MV-4-11 (cell line): ENCODE data around the gene SVEP1.
"Not testable (repeated sequence)": the region's sequence is repeated elsewhere in the genome, so short reads cannot be mapped to it uniquely, and the experiment has no call there.

Source experiments
- DNase-seq: peaks from one replicate; lab custom pipeline; 2025; lab: John Stamatoyannopoulos, UW

Gene SVEP1

DNA sequence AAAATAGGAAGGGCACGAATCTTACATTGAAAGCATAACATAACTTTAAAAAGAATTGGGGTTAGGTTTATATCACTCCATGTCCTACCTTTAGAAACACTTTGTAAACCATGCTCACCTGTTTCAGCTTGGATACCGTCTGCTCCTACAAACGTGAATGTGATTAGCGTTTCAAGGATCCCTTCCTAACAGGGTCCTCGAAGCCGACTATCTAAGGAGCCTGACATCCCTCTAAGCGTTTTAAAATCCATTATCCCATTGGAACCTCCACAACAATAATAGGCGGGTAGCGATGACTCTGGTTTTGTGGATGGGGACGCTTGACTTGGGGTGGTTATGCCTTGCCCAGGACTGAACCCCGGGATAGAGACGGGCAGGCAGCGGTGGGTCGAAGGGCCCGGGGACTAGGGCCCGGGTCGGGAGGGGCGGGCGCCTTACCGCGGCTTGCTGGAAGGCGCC is 937 bp downstream of the SVEP1 start:
- DNase-seq = no peak

DNA sequence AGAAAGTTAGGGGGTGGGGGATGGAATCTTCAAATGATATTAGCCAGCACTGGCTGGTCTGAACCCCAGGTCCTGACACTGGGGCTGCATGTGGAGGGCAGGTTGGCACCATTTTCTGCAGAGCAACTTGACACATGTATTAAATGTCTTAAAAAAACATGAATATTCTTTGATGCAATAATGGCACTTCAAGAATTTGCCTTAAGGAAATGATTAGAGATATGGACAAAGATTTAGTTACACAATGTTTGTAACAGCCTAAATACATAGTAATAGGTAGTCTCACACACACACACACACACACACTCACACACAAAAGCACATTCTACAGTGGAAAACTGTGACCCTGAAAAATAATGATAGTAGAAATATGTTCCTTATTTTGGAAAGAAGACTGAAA is 3.6 kb downstream of the SVEP1 start:
- DNase-seq = no peak

DNA sequence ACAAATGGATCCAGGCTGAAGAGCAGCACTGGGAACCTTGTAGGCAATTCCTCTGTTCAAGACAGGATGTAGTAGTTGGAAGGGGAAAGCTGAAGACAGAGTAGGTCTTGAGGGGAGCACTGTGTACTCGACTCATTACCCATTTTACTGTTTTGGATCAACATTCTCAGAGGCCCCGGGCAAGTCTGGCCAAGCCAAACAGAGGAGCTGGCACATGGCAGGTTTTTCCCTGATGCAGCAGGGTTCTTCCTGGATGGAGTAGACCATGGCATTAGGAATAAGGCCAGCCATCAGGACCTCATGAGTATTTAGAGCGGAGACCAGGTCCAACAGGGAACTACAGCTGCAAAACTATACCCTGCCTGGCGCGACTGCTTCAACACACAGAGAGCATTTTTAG is 4.4 kb downstream of the SVEP1 start:
- DNase-seq = no peak

DNA sequence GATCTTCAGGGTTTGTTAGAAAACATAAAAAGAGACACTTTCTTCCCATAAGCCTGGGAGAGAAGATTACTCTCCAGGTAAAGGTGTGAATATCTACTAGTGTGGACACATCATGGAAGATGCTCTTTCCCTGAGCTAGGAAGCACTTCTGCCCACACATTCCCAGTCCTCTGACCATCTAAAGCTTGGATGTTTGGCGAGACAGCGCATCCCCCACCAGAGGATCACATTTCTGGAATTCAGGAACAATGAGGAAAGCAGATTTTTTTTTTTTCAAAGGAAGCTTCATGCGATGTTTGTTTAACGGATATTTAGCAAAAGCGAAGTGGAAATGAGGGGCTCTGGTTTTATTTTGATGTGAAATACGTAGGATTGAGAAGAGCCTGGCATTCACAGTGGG is 6.2 kb downstream of the SVEP1 start:
- DNase-seq = no peak

GRCh38 chr9:110571801-110572483 is 7.6 kb downstream of the SVEP1 start:
- DNase-seq = no peak

DNA sequence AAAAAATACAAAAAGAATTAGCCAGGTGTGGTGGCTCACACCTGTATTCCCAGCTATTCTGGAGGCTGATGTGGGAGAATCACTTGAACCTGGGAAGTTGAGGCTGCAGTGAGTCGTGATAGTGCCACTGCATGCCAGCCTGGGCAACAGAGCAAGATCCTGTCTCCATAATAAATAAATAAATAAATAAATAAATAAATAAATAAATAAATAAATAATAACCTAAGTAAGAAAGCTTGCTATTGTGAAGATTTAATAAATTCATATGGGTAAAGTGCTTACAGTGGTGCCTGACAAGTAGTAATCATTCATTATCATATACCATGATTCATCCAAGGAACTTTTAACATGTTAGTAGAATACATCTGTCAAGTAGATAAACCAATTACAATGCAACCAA is 13.4 kb downstream of the SVEP1 start:
- no peak for DNase-seq

GRCh38 chr9:110561826-110562225 is 17.7 kb downstream of the SVEP1 start:
- DNase-seq = no peak

DNA sequence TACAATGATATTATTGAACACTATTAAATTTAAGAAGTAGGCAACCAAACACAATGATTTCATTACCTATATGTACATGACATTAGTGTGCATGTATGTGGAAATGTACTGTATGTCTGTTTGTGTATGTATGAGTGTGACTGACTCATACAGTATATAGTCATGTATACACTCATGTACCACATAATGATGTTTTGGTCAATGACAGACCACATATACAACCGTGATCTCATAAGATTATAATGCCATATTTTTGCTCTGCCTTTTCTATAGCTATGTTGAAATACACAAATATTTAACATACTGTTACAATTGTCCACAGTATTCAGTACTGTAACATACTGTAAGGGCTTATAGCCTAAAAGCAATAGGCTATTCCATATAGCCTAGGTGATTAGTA is 19.7 kb downstream of the SVEP1 start:
- DNase-seq = no peak

DNA sequence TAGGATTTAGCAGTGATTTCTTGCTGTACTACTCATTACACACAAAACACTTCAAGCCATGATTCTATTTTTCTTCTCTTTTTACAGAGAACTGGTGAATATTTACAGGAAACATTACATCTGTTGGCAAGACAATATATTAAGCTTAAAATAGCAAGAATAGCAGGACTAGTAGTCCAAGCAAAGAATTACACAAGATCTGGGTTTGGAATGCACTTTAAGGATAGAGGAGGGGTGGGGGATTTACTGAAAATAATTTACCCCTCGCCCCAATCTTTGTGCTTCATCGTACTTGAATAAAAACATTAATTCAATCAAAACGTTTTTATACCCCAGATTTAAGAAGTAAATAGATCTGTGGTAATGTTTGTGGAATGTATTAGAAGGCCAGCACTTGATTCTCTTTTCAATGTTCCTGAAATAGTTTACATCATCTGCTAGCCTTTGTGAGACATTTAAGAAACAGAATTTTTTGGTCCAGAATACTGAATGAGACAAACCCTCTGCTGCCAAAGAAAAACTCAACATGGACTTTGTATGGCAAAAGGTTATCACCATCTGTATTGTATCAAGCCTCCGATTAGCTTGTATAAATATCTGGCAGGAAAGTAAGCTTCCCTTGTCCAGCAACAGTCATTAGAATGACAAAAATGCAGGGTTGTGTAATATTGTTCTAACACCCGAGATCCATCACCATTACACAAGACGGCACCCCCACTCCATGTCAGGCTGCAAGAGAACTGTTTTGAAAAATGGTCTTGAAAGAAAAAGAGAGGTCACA is 23.8 kb downstream of the SVEP1 start:
- no peak for DNase-seq

- DNase-seq = no peak
Observed at GRCh38 chr9:110546411-110546871, 33.1 kb downstream of the SVEP1 start.

- no peak for DNase-seq
Observed at GRCh38 chr9:110545705-110546104, 33.8 kb downstream of the SVEP1 start.

DNA sequence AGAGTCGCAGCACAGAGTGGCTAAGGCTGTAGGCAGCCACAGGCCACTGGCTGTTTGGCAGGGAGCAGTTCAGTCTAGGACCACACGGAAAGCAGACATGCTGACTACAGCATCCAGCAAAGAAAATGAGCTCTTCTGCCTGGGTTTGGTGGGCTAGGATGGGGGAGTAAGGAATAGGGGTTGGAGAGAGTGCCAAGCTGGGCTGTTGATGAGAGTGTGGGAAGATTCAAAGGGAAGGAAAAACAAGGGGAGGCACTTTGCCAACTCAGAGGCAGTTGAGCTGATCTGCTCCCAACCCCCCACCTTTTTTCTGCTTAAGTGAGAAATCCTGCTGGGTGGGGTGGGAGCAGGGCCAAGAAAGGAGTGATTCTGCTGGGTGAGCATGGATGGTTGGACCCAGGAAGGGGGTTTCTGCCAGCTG is 35.9 kb downstream of the SVEP1 start:
- no peak for DNase-seq

- no peak for DNase-seq
Observed at GRCh38 chr9:110541950-110542349, 37.6 kb downstream of the SVEP1 start.

GRCh38 chr9:110538647-110539041 is 40.9 kb downstream of the SVEP1 start:
- DNase-seq = no peak

DNA sequence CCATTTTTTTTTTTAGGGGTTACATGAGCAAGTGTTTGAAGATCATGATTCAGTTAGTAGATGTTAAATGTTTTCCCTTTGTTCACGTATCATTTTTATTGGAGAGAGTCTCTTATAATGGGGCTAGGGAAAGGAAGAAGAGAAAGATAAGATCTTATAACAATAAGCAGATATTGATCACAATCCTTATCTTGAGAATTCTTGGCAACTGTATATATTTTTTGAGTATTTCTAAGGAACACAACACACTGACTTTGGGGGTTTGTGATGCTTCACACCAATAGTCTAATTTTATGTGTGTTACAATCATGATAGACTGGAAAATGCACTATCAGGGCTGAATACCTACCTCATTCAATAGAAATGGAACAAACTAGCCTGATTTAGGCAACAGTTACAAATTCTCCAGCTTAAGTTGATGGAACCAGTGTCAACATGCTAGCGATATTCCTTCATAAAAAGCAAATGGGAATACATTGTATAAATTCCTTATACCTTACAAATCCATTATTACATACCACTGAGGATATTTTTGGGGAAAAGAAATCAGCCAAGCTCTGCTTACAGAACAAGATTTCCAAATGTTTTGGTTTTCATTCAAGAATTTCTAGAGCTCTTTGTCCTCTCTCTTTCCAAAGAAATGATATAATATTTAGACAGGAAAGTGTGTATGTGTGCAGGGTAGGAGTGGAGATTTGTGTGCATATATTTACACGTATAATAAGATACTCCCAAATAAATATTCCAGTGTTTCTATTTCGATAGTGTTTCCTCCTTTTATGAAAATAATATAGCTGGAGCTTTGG is 41.5 kb downstream of the SVEP1 start:
- no peak for DNase-seq

GRCh38 chr9:110536822-110537221 is 42.7 kb downstream of the SVEP1 start:
- DNase-seq = no peak

- DNase-seq = not testable (repeated sequence)
Observed at GRCh38 chr9:110534162-110534561, 45.4 kb downstream of the SVEP1 start.

DNA sequence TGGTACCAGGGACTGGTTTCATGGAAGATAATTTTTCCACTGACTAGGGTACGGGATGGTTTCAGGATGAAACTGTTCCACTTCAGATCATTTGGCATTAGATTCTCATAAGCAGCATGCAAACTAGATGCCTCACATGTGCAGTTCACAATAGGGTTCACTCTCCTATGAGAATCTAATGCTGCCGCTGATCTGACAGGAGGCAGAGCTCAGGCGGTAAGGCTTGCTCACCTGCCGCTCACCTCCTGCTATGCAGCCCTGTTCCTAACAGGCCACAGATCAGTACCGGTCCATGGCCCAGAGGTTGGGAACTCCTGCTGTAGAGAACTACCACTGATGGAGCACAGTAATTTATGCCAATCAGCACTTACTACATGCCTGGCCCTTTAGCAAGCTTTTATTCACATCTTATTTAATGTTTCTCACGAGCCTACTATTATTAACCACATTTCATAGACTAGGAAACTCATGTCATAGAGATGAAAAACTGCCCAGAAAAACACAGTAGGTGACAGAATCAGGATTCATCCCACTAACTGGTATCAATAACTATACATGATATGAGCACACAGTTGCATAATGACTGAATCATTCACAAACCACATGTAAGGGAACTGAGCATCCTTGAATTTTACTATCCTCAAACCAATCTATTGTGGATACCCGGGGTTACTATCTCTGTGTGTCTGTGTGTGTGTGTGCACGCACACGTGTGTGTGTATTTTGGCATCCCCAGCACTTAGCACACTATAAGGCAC is 46.5 kb downstream of the SVEP1 start:
- DNase-seq = no peak

- no peak for DNase-seq
Observed at GRCh38 chr9:110531776-110532175, 47.8 kb downstream of the SVEP1 start.

- peak; percentile 31 for DNase-seq
Observed at GRCh38 chr9:110531241-110531640, 48.3 kb downstream of the SVEP1 start.

- no peak for DNase-seq
Observed at GRCh38 chr9:110528645-110529044, 50.9 kb downstream of the SVEP1 start.

- no peak for DNase-seq
Observed at GRCh38 chr9:110526426-110526825, 53.1 kb downstream of the SVEP1 start.
